ENCODE measurements around the gene RPS15. TPM values are rescaled to one million over a fixed set of nuclear protein-coding genes. Genes with fewer than 3 reads are reported as not detected.
A peak's percentile ranks its signal among the peaks of the same experiment; 100 is the strongest.

Gene RPS15
- total RNA-seq, 3 donors from 2014 or later (not counting 1 experiment from before 2014, with no cell fraction given), result 731 to 872 (median 837) TPM

DNA sequence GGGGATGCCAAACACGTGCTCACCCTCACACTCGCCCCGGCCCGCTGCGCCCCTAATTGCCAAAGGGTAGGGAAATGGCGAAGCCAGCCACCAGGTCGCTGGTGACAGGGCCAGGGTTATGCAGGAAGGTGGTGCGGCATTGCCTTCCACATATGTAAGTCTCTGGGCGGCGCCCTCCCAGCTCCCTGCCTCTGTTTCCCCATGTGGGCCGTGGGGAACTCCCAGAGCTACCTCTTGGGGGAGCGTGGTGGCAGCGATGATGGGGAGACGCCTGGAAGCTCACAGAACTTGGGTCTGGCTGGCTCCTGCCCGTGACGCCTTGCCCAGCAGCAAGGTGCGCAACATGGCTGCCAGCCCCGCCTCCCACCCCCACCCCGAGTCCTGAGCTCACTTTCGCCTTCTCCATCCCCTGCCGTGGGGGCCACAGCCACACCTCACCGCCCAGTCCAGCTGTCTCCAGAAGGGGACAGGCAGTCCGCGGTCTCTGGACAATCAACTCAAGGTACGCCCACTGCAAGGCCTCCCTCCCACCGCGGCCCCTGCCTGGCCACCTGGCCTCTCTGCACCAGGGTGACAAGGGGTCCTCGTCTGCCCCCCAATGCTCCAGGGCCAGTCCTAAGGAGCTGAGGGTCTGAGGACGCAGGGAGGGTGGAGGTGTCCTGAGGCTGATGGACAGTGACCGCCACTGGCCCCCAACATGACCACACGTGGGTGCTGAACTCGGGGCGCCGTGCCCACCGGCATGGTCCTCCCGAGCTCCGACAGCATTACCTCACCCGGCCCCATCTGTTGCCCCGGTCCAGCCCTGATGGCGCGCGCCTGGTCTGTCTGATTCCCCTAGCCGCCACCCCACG is 34.3 kb downstream of the RPS15 start:
- Histone ChIP-seq H3K27me3 (ENCODE audit: control insufficient read depth, insufficient read depth, low read length) (peaks cover 17% of the 10 kb centered on the region), H3K4me1 (ENCODE audit: control insufficient read depth, insufficient read depth, low read length) (peaks cover 49% of the 10 kb centered on the region), H3K4me3 (ENCODE audit: low read length) (no peak overlapping the region), H3K9me3 (ENCODE audit: control insufficient read depth, insufficient read depth, low read length) (no peaks in the 10 kb centered on the region), H3K27ac (ENCODE audit: low read length) (no peak overlapping the region), H3K36me3 (ENCODE audit: control insufficient read depth, insufficient read depth, low read length) (peaks cover 2% of the 10 kb centered on the region)
- 73% methylated on average over 44 of the region's 44 CpGs for WGBS (ENCODE audit: insufficient coverage)
- no peaks in the 10 kb centered on the region for H3K36me3 Mint-ChIP-seq
- H3K4me1 Mint-ChIP-seq, result peaks cover 0 to 21% of the 10 kb centered on the region in 2 donors
- no peak for ATAC-seq
- intact Hi-C loops (cut with micrococcal nuclease), result no loop called here
- TF ChIP-seq, protein P1, sequence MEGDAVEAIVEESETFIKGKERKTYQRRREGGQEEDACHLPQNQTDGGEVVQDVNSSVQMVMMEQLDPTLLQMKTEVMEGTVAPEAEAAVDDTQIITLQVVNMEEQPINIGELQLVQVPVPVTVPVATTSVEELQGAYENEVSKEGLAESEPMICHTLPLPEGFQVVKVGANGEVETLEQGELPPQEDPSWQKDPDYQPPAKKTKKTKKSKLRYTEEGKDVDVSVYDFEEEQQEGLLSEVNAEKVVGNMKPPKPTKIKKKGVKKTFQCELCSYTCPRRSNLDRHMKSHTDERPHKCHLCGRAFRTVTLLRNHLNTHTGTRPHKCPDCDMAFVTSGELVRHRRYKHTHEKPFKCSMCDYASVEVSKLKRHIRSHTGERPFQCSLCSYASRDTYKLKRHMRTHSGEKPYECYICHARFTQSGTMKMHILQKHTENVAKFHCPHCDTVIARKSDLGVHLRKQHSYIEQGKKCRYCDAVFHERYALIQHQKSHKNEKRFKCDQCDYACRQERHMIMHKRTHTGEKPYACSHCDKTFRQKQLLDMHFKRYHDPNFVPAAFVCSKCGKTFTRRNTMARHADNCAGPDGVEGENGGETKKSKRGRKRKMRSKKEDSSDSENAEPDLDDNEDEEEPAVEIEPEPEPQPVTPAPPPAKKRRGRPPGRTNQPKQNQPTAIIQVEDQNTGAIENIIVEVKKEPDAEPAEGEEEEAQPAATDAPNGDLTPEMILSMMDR (IDR thresholded peaks at IDR 0.05), result no peak
- peak overlapping the region; percentile 70 for H3K4me3 Mint-ChIP-seq
- peaks cover 0 to 5% of the 10 kb centered on the region in 2 donors for H3K27me3 Mint-ChIP-seq (ENCODE audit: low read depth in 2 of 2)
- no peaks in the 10 kb centered on the region for H3K9me3 Mint-ChIP-seq
- no peak for DNase-seq
- H3K27ac Mint-ChIP-seq, result no peak overlapping the region

DNA sequence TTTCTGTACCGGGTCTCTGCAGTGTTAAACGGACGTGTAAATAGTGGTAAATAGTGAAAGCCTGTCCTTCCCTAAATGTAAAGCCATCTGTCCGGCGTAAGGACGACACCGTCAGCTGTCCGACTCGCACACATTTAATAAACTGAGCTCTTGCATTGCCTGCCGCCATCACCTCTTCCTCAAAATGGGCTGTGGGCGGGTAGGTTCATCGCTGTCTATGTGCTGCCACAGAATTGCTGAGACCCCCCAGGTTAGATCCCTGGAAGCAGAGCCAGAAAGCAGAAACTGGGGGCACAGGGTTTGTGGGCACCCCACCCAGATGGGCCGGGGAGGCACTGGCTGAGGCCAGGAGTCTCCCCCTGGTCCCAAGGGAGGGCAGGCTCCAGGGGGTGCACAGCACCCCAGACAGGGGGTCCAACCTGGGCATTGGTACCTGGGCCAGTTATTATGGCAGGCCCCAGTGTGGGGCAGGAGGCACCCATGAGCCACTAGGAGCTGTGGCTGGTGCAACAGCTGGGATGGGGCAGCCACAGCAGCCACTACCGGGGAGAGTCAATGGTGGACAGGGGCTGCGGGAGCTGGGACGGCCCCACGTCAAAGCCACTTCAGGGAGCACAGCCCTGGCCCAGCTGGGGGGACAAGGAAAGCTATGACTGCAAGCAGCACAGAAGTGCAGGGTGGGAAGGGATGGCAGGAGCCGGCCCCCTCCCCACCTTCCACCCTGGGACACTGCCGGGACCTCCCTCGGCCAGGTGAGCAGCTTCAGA is 35.1 kb downstream of the RPS15 start:
- intact Hi-C loops (cut with micrococcal nuclease), result no loop called here
- Histone ChIP-seq H3K9me3 (ENCODE audit: control insufficient read depth, insufficient read depth, low read length) (no peaks in the 10 kb centered on the region), H3K4me3 (ENCODE audit: low read length) (no peak overlapping the region), H3K27ac (ENCODE audit: low read length) (no peak overlapping the region), H3K27me3 (ENCODE audit: control insufficient read depth, insufficient read depth, low read length) (peaks cover 17% of the 10 kb centered on the region), H3K4me1 (ENCODE audit: control insufficient read depth, insufficient read depth, low read length) (peaks cover 51% of the 10 kb centered on the region), H3K36me3 (ENCODE audit: control insufficient read depth, insufficient read depth, low read length) (peaks cover 2% of the 10 kb centered on the region)
- H3K27me3 Mint-ChIP-seq (ENCODE audit: low read depth in 2 of 2), result peaks cover 0 to 5% of the 10 kb centered on the region in 2 donors
- peaks cover 0 to 27% of the 10 kb centered on the region in 2 donors for H3K4me1 Mint-ChIP-seq
- no peaks in the 10 kb centered on the region for H3K9me3 Mint-ChIP-seq
- ATAC-seq (no peak), DNase-seq (no peak)
- no peaks in the 10 kb centered on the region for H3K36me3 Mint-ChIP-seq
- TF ChIP-seq, protein P1 (IDR thresholded peaks at IDR 0.05), result no peak
- WGBS (ENCODE audit: insufficient coverage), result 86% methylated on average over 20 of the region's 20 CpGs
- H3K27ac Mint-ChIP-seq, result no peak overlapping the region
- peak overlapping the region; percentile 15 for H3K4me3 Mint-ChIP-seq

DNA sequence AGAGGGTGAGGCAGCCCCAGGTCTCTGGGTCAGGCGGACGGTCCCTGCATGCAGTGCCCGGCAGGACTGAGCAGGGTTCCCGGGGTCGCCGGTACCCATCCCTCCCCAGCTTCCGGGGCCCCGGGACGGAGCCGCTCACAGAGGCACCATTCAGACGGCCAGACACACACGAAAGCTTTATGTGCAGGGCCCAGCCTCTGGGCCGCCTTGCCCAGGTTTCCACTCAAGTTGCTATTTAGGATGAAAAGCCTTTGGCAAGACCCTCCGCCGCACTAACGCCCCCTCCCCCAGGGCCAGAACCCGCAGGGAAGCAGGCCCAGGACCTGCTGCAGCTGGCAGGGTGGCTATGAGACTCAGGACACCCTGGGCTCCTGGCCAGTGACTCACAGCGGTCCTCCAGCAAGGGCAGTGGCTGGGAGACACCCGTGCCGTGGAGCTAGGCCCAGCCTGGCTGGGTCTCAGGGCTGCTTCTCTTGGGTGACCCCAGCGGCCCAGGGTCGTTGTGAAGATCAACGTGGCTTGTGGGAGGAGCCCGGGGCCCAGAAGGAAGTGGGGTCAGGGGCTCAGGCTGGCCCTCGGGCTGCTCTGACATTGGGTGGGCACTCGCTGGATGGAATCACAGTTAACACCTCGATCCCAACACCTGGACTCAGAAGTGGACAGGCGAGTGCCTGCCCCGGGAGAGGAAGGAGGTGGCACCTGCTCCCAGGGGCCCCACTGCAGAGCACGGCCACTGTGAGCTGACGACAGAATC is 36.0 kb downstream of the RPS15 start:
- no peaks in the 10 kb centered on the region for H3K9me3 Mint-ChIP-seq
- peaks cover 2% of the 10 kb centered on the region for H3K36me3 ChIP-seq (ENCODE audit: control insufficient read depth, insufficient read depth, low read length)
- peaks cover 51% of the 10 kb centered on the region for H3K4me1 ChIP-seq (ENCODE audit: control insufficient read depth, insufficient read depth, low read length)
- peak overlapping the region; percentile 9 for H3K4me3 Mint-ChIP-seq
- no peak for ATAC-seq
- no peaks in the 10 kb centered on the region for H3K9me3 ChIP-seq (ENCODE audit: control insufficient read depth, insufficient read depth, low read length)
- peaks cover 17% of the 10 kb centered on the region for H3K27me3 ChIP-seq (ENCODE audit: control insufficient read depth, insufficient read depth, low read length)
- TF ChIP-seq, protein P1 (IDR thresholded peaks at IDR 0.05), result no peak
- peaks cover 5 to 33% of the 10 kb centered on the region in 2 donors for H3K4me1 Mint-ChIP-seq
- no peaks in the 10 kb centered on the region for H3K36me3 Mint-ChIP-seq
- H3K4me3 ChIP-seq (ENCODE audit: low read length), result no peak overlapping the region
- H3K27ac Mint-ChIP-seq, result no peak overlapping the region
- 89% methylated on average over 31 of the region's 31 CpGs for WGBS (ENCODE audit: insufficient coverage)
- DNase-seq, result no peak
- no peak overlapping the region for H3K27ac ChIP-seq (ENCODE audit: low read length)
- intact Hi-C loops (cut with micrococcal nuclease), result no loop called here
- H3K27me3 Mint-ChIP-seq (ENCODE audit: low read depth in 2 of 2), result peaks cover 0 to 5% of the 10 kb centered on the region in 2 donors
